Measurements from ENCODE around the gene PALLD. TPM values are rescaled to one million over a fixed set of nuclear protein-coding genes. Genes with fewer than 3 reads are reported as not detected.
"Not testable (repeated sequence)": the region's sequence is repeated elsewhere in the genome, so short reads cannot be mapped to it uniquely, and the experiment has no call there.

Gene PALLD
- total RNA-seq, 1 experiment from 2014 or later, result 9.0 TPM

DNA sequence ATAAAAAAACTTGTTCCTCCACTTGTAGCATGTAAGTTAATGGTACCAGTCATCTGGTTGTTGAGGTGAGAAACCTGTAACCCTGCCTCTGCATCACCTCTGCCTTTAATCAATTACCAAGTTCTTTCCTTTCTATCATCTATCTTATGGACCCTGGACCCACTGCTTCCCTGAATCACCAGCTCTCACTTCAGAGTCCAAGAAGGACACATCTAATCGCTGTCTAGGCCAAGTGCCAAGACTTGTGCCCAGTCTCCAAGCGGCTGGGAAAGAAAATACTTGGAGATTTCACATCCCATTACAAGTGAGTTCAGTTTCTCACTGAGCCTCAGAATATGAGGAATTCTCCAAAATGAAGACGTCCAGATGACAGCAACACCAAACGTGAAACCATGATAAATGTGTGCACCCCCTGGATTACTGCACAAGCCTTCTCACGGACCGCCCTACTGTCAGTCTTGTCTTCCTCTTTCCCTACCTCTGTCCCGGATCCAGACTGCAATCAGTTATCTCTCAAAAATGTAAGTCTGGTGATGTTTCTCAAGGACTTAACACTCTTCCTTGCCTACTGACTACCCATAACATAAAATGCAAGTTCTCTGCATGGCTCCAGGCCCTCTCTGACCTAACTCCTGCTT, 10.4 kb downstream of the PALLD start:
- H3K36me3 ChIP-seq (replicated peaks; ENCODE audit: control insufficient read depth, insufficient read depth, low read length), result no peaks in the 10 kb centered on the region
- DNase-seq, result no peak
- no peaks in the 10 kb centered on the region for H3K27me3 ChIP-seq (ENCODE audit: control insufficient read depth, insufficient read depth, low read length)
- no peak overlapping the region for H3K4me3 ChIP-seq (ENCODE audit: insufficient read depth, low read depth, low read length)

DNA sequence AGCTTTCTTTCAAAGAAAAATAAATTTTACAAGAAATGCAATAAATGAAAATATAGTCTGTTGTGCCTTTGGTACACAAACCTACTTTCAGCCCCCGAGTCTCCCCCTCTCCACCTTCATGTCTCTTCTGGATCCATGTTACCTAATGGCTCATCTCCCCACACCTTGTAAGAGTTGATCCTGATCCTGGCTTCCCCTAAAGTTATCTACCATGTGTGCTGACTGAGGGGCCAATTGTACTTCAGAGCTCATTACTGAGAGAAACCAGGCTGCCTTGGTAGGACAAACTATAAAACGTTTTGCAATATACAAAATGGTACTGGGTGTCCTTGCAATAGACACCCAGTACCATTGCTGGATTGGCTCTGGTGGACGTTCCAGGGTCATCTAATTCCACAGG, 11.8 kb downstream of the PALLD start:
- Histone ChIP-seq H3K36me3 (replicated peaks; ENCODE audit: control insufficient read depth, insufficient read depth, low read length) (no peaks in the 10 kb centered on the region), H3K27me3 (ENCODE audit: control insufficient read depth, insufficient read depth, low read length) (no peaks in the 10 kb centered on the region), H3K4me3 (ENCODE audit: insufficient read depth, low read depth, low read length) (no peak overlapping the region)
- DNase-seq, result no peak

DNA sequence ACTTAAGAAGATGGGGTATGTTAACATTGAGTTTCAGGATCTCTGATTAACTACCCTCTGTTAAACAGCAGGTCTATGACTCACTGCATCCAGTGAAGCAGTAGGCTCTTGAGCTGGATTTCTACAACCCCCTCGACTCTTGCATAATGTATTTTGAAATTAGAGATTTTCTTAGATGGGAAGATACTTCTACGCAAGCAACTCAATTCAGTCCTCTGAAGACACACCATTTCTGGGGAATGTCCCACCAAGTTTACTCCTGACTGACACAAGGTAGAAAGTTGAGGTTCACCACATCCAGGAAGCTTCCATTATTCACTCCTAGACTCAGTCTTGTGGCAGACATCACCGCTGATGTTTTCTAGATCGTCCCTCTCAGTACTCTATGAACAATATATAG, 12.9 kb downstream of the PALLD start:
- DNase-seq, result no peak
- H3K4me3 ChIP-seq (ENCODE audit: insufficient read depth, low read depth, low read length), result no peak overlapping the region
- H3K36me3 ChIP-seq (replicated peaks; ENCODE audit: control insufficient read depth, insufficient read depth, low read length), result no peaks in the 10 kb centered on the region
- no peaks in the 10 kb centered on the region for H3K27me3 ChIP-seq (ENCODE audit: control insufficient read depth, insufficient read depth, low read length)

DNA sequence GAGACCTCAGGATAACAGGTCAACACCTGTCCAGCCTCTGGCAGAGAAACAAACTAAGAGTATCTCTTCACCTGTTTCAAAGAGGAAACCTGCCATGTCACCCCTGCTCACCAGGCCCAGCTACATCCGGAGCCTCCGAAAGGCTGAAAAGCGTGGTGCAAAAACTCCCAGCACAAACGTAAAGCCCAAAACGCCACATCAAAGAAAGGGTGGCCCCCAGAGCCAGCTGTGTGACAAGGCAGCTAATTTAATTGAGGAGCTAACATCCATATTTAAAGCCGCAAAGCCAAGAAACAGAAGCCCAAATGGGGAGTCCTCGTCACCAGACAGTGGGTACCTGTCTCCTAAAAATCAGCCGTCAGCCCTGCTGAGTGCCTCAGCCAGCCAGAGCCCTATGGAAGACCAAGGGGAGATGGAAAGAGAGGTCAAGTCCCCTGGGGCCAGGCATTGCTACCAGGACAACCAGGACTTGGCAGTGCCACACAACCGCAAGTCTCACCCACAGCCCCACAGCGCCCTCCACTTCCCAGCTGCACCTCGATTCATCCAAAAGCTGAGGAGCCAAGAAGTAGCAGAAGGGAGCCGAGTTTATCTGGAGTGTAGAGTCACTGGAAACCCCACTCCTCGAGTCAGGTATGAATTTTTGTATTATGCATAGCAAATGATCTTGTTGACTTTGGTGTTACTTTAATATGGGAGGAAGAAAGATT, 15.1 kb downstream of the PALLD start:
- DNase-seq, result no peak

DNA sequence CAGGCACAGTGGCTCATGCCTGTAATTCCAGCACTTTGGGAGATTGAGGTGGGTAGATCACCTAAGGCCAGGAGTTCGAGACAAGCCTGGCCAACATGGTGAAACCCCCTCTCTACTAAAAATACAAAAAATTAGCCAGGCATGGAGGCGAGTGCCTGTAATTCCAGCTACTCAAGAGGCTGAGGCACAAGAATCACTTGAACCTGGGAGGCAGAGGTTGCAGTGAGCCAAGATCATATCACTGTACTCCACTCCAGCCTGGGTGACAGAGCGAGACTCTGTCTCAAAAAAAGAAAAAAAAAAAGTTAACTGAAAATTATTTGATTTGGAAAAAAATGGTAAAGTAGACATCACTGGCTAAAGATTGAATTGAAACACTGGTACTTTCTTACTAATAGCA, 17.0 kb downstream of the PALLD start:
- not testable (repeated sequence) for DNase-seq; H3K27me3 ChIP-seq (ENCODE audit: control insufficient read depth, insufficient read depth, low read length); H3K36me3 ChIP-seq (replicated peaks; ENCODE audit: control insufficient read depth, insufficient read depth, low read length); H3K4me3 ChIP-seq (ENCODE audit: insufficient read depth, low read depth, low read length)

More for the DNA sequence above, 15.1 kb downstream of the PALLD start:
- H3K27me3 ChIP-seq (ENCODE audit: control insufficient read depth, insufficient read depth, low read length), result no peaks in the 10 kb centered on the region
- no peaks in the 10 kb centered on the region for H3K36me3 ChIP-seq (replicated peaks; ENCODE audit: control insufficient read depth, insufficient read depth, low read length)
- no peak overlapping the region for H3K4me3 ChIP-seq (ENCODE audit: insufficient read depth, low read depth, low read length)

DNA sequence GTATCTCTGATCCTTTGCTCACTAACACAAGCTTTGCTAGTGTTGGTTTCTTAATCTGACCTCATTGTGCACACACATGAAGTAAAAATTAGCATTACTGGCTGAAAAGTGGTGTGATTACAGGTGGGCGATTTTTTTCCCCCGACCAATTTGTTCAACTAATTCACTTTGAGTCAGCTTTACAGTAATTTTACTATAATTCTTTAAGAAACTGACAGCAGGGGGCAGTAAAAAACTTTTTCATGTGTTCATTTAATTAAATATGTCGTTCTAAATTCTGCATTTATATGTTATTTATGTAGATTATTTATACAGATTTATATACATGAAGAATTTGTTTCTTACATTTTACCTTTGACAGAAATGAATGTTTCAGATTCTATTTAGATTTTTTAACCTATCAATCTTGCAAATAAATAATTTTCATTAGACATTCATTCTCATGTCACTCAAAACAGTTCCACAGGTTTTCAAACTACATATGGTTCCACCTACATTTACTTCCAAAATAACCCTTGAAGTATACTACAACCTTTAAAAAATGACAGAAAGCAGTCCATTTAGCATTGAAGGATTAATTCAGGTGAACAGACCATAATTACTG, 17.5 kb downstream of the PALLD start:
- DNase-seq, result no peak
- no peaks in the 10 kb centered on the region for H3K36me3 ChIP-seq (replicated peaks; ENCODE audit: control insufficient read depth, insufficient read depth, low read length)
- H3K4me3 ChIP-seq (ENCODE audit: insufficient read depth, low read depth, low read length), result no peak overlapping the region
- H3K27me3 ChIP-seq (ENCODE audit: control insufficient read depth, insufficient read depth, low read length), result no peaks in the 10 kb centered on the region

DNA sequence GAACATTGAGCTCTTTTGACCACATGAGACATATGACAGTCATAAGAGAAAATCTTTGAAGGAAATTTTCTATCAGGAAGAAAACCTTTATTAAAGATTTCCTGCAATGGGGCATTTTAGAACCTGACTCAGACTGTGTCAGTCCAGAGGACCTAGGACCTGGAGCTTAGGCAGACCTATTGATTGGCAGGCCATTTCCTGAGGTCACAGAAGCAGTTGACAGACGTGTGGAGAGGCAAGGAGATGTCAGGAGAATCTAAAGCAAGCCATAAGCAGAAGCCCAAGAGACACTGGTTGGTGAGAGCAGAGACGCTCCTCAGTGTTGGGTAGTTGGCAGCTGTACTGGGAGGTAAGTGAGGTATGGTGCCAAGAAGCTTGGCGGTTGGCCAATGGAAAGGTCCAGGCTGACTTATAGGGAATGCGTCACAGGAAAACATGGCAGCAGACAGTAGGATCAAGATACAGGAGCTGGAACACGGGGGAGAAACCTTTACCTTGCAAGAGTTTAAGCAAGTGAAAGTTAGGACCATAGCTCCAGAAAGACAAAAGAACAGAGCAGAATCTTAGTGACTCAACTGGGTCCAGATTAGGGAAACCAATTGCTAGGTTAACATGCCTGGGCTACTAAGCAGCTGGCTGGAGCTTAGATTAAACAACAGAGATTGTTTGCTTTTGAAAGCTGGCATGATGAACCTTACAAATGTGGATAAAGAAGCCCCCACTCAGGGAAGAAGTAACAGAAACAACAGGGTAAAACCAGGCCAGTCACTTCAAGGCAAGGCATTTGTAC, 18.6 kb downstream of the PALLD start:
- no peak for DNase-seq
- H3K27me3 ChIP-seq (ENCODE audit: control insufficient read depth, insufficient read depth, low read length), result no peaks in the 10 kb centered on the region
- no peaks in the 10 kb centered on the region for H3K36me3 ChIP-seq (replicated peaks; ENCODE audit: control insufficient read depth, insufficient read depth, low read length)

DNA sequence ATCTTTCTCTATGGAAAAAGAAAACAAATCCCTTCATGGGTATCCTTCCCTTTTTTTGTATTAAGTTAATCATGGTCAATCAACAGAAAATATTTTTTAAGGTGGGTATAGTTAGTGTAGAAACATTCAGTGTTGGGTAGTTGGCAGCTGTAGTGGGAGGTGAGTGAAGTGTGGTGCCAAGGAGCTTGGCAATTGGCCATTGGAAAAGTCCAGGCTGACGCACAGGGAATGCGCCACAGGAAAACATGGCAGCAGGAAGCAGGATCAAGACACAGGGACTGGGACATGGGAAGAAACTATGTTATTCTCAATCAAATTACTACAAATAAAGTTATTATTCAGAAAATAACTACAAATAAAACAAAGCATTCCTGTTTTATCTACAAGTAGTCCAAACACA, 20.0 kb downstream of the PALLD start:
- Histone ChIP-seq H3K27me3 (ENCODE audit: control insufficient read depth, insufficient read depth, low read length) (no peaks in the 10 kb centered on the region), H3K36me3 (replicated peaks; ENCODE audit: control insufficient read depth, insufficient read depth, low read length) (no peaks in the 10 kb centered on the region), H3K4me3 (ENCODE audit: insufficient read depth, low read depth, low read length) (no peak overlapping the region)
- DNase-seq, result no peak

More for the DNA sequence above, 18.6 kb downstream of the PALLD start:
- no peak overlapping the region for H3K4me3 ChIP-seq (ENCODE audit: insufficient read depth, low read depth, low read length)

DNA sequence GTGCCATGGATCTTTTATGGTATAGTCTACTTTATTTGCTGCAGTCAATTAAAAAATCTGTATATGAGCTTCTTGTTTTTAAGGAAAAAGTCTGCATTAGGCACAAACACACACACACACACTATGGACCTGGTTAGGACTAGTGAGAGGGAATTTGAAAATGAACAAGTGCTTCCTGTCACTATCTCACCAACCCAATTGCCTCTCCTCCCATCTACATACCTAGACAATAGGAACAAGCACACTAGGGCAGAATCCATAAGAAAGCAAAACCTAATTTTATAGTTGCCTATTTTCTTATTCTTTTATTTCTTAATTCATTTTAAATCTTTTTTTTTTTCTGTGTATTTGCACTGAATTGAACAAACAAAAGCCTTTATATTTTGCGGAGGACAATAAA, 22.7 kb downstream of the PALLD start:
- H3K4me3 ChIP-seq (ENCODE audit: insufficient read depth, low read depth, low read length), result no peak overlapping the region
- DNase-seq, result no peak
- H3K27me3 ChIP-seq (ENCODE audit: control insufficient read depth, insufficient read depth, low read length), result no peaks in the 10 kb centered on the region
- H3K36me3 ChIP-seq (replicated peaks; ENCODE audit: control insufficient read depth, insufficient read depth, low read length), result no peaks in the 10 kb centered on the region

DNA sequence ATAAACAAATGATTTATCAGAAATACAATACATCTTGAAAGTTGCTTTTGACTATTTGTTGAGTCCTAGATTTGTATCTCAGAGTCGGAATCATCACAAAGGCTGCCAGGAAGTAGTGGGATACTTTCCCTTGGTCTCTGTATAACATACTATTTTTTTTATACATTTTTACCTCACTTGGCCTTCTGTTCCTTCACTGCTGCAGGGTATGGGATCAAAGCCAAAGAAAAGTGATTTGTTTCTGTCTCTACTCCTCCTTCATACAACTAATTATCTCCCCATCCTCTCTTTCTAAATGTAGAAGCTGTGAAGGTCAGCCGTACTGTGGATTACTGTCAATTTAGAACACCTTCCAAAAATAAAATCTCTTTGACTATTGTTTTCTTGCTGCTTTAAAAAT, 24.9 kb downstream of the PALLD start:
- no peak overlapping the region for H3K4me3 ChIP-seq (ENCODE audit: insufficient read depth, low read depth, low read length)
- no peaks in the 10 kb centered on the region for H3K27me3 ChIP-seq (ENCODE audit: control insufficient read depth, insufficient read depth, low read length)
- no peak for DNase-seq

DNA sequence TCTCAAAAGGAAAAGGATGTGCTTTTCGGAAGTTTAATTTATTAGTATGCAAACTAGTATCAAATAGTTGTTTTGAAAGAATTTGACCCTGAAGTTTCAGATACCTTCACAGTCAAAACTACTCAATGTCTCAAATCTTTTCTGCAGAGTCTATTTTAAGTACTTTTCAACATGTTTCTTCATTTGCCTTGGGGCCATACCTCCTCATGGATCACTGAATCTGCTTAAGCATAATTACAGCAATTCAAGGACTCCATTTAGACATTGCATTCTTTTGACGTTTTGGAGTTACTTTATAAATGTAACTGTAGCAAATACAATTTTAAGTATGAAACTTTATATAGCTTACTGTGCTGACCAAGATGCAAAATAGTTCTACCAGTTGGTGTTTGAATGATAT, 25.5 kb downstream of the PALLD start:
- Histone ChIP-seq H3K4me3 (ENCODE audit: insufficient read depth, low read depth, low read length) (no peak overlapping the region), H3K27me3 (ENCODE audit: control insufficient read depth, insufficient read depth, low read length) (no peaks in the 10 kb centered on the region), H3K36me3 (replicated peaks; ENCODE audit: control insufficient read depth, insufficient read depth, low read length) (no peaks in the 10 kb centered on the region)
- no peak for DNase-seq

More for the DNA sequence above, 24.9 kb downstream of the PALLD start:
- H3K36me3 ChIP-seq (replicated peaks; ENCODE audit: control insufficient read depth, insufficient read depth, low read length), result no peaks in the 10 kb centered on the region

DNA sequence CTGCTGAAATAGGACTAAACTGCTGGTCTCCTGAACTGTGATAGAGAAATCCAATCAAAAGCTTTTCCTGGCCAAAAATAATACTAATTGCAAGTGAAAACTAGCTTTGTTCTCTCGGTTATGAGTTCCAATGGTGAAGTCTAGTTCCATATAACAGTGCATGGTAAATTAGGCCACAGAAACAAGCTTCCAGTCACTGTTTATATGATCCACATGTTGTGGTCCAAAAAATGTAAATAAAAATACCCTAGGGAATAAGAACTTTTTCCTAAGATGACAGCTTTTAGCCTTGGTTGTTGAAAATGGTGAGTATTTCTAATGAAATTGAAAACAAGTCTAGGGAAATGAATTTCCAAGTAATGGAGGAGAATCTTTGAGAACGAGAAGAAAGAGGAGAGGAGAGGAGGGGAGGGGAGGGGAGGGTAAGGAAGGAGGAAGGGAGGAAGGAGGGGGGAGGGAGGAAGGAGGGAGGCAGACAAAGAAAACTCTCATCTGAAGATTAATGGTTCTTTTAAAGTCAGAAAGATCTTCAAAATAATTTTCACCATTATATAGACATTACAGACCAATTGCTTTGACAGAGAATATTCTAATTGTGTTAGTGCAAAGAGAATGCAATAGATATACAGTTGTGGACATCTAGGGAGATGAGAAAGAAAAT, 26.1 kb downstream of the PALLD start:
- H3K4me3 ChIP-seq (ENCODE audit: insufficient read depth, low read depth, low read length), result no peak overlapping the region
- no peak for DNase-seq
- no peaks in the 10 kb centered on the region for H3K36me3 ChIP-seq (replicated peaks; ENCODE audit: control insufficient read depth, insufficient read depth, low read length)
- H3K27me3 ChIP-seq (ENCODE audit: control insufficient read depth, insufficient read depth, low read length), result no peaks in the 10 kb centered on the region

DNA sequence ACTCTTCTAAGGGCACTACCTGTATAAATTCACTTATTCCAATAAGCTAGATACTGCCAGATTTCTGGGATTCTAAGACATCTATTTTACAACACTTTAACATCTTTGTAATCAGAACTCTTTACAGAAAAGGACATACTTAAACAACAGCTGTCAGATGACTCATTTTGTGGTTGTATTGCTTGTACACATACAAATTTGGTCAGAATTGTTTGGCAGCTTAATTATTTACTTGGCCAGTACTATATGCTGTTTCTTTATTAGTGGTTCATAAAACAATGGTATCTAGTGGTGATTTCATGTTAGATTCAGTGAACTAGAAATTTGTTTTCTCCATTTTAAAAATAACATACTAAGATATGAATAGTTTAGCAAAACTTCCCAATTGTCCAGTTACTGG, 27.2 kb downstream of the PALLD start:
- Histone ChIP-seq H3K27me3 (ENCODE audit: control insufficient read depth, insufficient read depth, low read length) (no peaks in the 10 kb centered on the region), H3K4me3 (ENCODE audit: insufficient read depth, low read depth, low read length) (no peak overlapping the region), H3K36me3 (replicated peaks; ENCODE audit: control insufficient read depth, insufficient read depth, low read length) (no peaks in the 10 kb centered on the region)
- DNase-seq, result no peak

DNA sequence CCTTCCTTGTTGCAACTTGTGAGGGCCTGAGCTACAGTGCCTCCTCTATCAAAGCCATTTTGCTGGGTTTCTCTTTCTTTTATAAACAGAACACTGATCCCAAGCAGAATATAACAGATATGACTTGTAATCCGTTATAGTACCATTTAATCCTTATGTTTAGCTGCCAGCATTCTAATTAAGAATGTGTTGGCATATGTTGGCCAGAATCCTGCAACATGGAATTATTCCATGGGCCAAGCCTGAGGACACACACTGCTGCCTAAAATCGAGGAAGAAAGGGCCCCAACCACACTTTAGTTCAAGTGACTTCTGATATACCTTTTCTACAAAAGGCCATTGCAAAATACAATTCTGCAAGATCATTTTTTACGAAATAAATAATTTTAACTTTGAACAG, 28.0 kb downstream of the PALLD start:
- no peaks in the 10 kb centered on the region for H3K36me3 ChIP-seq (replicated peaks; ENCODE audit: control insufficient read depth, insufficient read depth, low read length)
- H3K27me3 ChIP-seq (ENCODE audit: control insufficient read depth, insufficient read depth, low read length), result no peaks in the 10 kb centered on the region
- H3K4me3 ChIP-seq (ENCODE audit: insufficient read depth, low read depth, low read length), result no peak overlapping the region
- DNase-seq, result no peak

Measured in H7 (cell line).